ENCODE measurements around the gene DLG2.

- TF ChIP-seq POLR2A (IDR thresholded peaks at IDR 0.05; ENCODE audit: low read depth, low read length) = no peak
- no peak for TF ChIP-seq POLR2AphosphoS5 (IDR thresholded peaks at IDR 0.05; ENCODE audit: low read depth, low read length)
- TF ChIP-seq SPI1 (IDR thresholded peaks at IDR 0.05; ENCODE audit: low read depth, low read length) = no peak
- no peak for TF ChIP-seq TAF1 (IDR thresholded peaks at IDR 0.05; ENCODE audit: low read depth, low read length)
Observed at GRCh38 chr11:85665733-85666132, 38.6 kb upstream of the DLG2 start.

Data from GM12891 (cell line).